SK-N-SH treated with all-trans-retinoic acid at 6 μM for 48 hours (cell line): ENCODE measurements around the gene SLC22A16.
"Not testable (repeated sequence)": the region's sequence is repeated elsewhere in the genome, so short reads cannot be mapped to it uniquely, and the experiment has no call there.

ENCODE experiments used
- ATAC-seq: fragments of 200-7000 bp; cut with Tn5 transposase; 3 replicates; pipeline ENCODE4 v1.9.1; 2020; ENCODE audit warnings: mild to moderate bottlenecking, moderate library complexity
- ARNTL ChIP-seq: fragments of 450-650 bp; formaldehyde crosslinking; IDR thresholded peaks from 2 replicates; pipeline ENCODE4 v1.5.0; 2020; ENCODE audit warnings: low read depth, mild to moderate bottlenecking, moderate library complexity, borderline replicate concordance
- BACH2 ChIP-seq: fragments of 250-450 bp; sonication (Bioruptor Pico); IDR thresholded peaks from 2 replicates; pipeline ENCODE4 v1.9.0; 2021; ENCODE audit warnings: mild to moderate bottlenecking, borderline replicate concordance
- CSDC2 ChIP-seq: fragments of 250-450 bp; sonication (Bioruptor Pico); IDR thresholded peaks from 2 replicates; pipeline ENCODE4 v1.5.0; 2020; ENCODE audit warnings: mild to moderate bottlenecking, moderate library complexity
- GLIS3 ChIP-seq: fragments of 250-450 bp; sonication (Bioruptor Pico); IDR thresholded peaks from 2 replicates; pipeline ENCODE4 v1.5.0; 2020; ENCODE audit warnings: mild to moderate bottlenecking, moderate library complexity
- ISL1 ChIP-seq: fragments of 250-450 bp; sonication (Bioruptor Pico); IDR thresholded peaks from 2 replicates; pipeline ENCODE4 v2.1.2; 2022; ENCODE audit warnings: mild to moderate bottlenecking, moderate library complexity
- OSR1 ChIP-seq: fragments of 250-450 bp; sonication (Bioruptor Pico); IDR thresholded peaks from 2 replicates; pipeline ENCODE4 v1.8.0; 2022; ENCODE audit warnings: moderate library complexity, mild to moderate bottlenecking, inconsistent platforms
- PPARA ChIP-seq: fragments of 250-450 bp; sonication (Bioruptor Pico); IDR thresholded peaks from 2 replicates; pipeline ENCODE4 v1.5.0; 2020; ENCODE audit warnings: mild to moderate bottlenecking, borderline replicate concordance
- RARB ChIP-seq: fragments of 250-450 bp; sonication (Bioruptor Pico); IDR thresholded peaks from 2 replicates; pipeline ENCODE4 v1.8.0; 2021; ENCODE audit warnings: mild to moderate bottlenecking, moderate library complexity
- SNAI2 ChIP-seq: fragments of 250-450 bp; sonication (Bioruptor Pico); IDR thresholded peaks from 2 replicates; pipeline ENCODE4 v1.5.0; 2020; ENCODE audit warnings: mild to moderate bottlenecking, moderate library complexity
- TCF4 ChIP-seq: fragments of 250-450 bp; sonication (Bioruptor Pico); IDR thresholded peaks from 2 replicates; pipeline ENCODE4 v1.8.0; 2021; ENCODE audit warnings: mild to moderate bottlenecking, moderate library complexity, borderline replicate concordance
- TOX ChIP-seq: fragments of 250-450 bp; sonication (Bioruptor Pico); IDR thresholded peaks from 2 replicates; pipeline ENCODE4 v1.8.0; 2021; ENCODE audit warnings: mild to moderate bottlenecking, moderate library complexity, borderline replicate concordance
- ZC3H10 ChIP-seq: fragments of 250-450 bp; sonication (Bioruptor Pico); IDR thresholded peaks from 2 replicates; pipeline ENCODE4 v1.5.1; 2021; ENCODE audit warnings: mild to moderate bottlenecking, moderate library complexity
- ZFP3 ChIP-seq: fragments of 250-450 bp; sonication (Bioruptor Pico); IDR thresholded peaks from 2 replicates; pipeline ENCODE4 v1.5.0; 2020; ENCODE audit warnings: mild to moderate bottlenecking, moderate library complexity
- ZFP30 ChIP-seq: fragments of 450-650 bp; formaldehyde crosslinking; IDR thresholded peaks from 2 replicates; pipeline ENCODE4 v1.5.0; 2022; ENCODE audit warnings: mild to moderate bottlenecking, moderate library complexity
- ZNF565 ChIP-seq: fragments of 450-650 bp; formaldehyde crosslinking; conservative IDR thresholded peaks from 2 replicates; pipeline ENCODE4 v1.5.0; 2020; ENCODE audit warnings: low read depth, mild to moderate bottlenecking, moderate library complexity
- ZNF8 ChIP-seq: fragments of 450-650 bp; formaldehyde crosslinking; IDR thresholded peaks from 2 replicates; pipeline ENCODE4 v1.5.0; 2020; ENCODE audit warnings: mild to moderate bottlenecking, moderate library complexity
- TF ChIP-seq, protein P1 (sequence below): fragments of 250-450 bp; sonication (Bioruptor Pico); IDR thresholded peaks from 2 replicates; pipeline ENCODE4 v1.8.0; 2020; ENCODE audit warnings: mild to moderate bottlenecking, moderate library complexity, borderline replicate concordance
- TF ChIP-seq, protein P2 (sequence below): fragments of 250-450 bp; sonication (Bioruptor Pico); IDR thresholded peaks from 2 replicates; pipeline ENCODE4 v1.5.1; 2021; ENCODE audit warnings: mild to moderate bottlenecking, moderate library complexity
- TF ChIP-seq, protein P3 (sequence below): fragments of 250-450 bp; sonication (Bioruptor Pico); IDR thresholded peaks from 2 replicates; pipeline ENCODE4 v1.5.0; 2020; ENCODE audit warnings: mild to moderate bottlenecking, moderate library complexity
- TF ChIP-seq, protein P4 (sequence below): fragments of 250-450 bp; sonication (Bioruptor Pico); IDR thresholded peaks from 2 replicates; pipeline ENCODE4 v1.8.0; 2021; ENCODE audit warnings: low read depth, mild to moderate bottlenecking, moderate library complexity, borderline replicate concordance
- TF ChIP-seq, protein P5 (sequence below): fragments of 250-450 bp; sonication (Bioruptor Pico); IDR thresholded peaks from 2 replicates; pipeline ENCODE4 v1.5.1; 2020; ENCODE audit warnings: low read depth, mild to moderate bottlenecking, moderate library complexity

SLC22A16 gene

DNA sequence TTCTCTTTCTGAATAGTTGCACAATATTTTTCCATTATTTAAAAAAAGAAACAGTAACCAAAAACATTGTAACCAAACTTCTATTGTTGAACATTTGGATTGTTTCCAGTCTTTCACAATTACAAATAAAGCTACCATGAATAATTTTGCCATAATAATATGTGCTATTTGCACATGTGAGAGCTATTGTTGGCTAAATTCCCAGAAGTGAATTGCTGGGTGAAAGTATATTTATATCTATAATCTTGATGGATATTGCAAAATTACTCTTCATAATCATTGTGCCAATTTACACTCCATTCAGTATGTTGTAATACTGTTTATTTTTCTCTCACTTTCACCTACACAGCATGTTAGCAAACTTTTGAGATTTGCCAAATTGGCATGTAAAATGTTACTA, 36.6 kb upstream of the SLC22A16 start:
- ATAC-seq: no peak
- TF ChIP-seq OSR1 (CRISPR knock-in tag) (no peak), ISL1 (peak; percentile 77)

DNA sequence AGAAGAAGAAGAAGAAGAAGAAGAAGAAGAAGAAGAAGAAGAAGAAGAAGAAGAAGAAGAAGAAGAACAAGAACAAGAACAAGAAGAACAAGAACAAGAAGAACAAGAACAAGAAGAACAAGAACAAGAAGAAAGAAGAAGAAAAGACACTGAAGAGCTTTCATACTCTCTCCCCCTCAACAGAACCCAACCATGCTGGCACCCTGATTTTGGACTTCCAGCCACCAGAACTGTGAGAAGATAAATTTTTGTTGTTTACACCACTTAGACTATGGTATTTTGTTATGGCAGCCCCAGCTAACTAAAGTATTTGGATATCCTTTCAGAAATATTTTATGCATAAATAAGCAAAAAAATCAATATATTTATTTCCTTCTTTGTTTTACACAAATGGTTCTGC, 36.1 kb upstream of the SLC22A16 start:
- ATAC-seq: not testable (repeated sequence)

DNA sequence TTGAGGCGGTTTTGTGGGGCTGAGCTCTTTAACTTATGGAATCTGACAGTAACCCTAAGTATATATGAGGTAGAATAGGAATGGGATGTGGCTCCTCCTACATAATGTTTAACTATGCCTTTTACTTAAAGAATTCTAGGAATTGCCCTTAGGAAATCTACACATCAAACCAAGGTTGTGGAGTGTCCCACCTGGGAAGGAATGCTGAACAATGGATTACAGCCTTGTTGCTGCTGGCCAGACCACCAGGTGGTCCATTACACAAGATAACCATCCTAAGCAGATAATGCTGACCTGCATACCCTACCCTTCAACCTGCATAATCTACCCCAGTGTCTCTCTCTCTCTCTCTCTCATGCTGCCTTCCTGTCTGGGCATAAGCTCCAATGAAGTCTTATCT, 35.0 kb upstream of the SLC22A16 start:
- no peak for ATAC-seq
- TF ChIP-seq ZFP30 (no peak), TOX (CRISPR knock-in tag) (no peak), BACH2 (CRISPR knock-in tag) (no peak), ISL1 (no peak), TCF4 (CRISPR knock-in tag) (no peak), CSDC2 (CRISPR knock-in tag) (no peak), SNAI2 (CRISPR knock-in tag) (no peak), OSR1 (CRISPR knock-in tag) (no peak), ARNTL (CRISPR knock-in tag) (no peak), ZNF8 (CRISPR knock-in tag) (no peak), GLIS3 (CRISPR knock-in tag) (no peak)
- TF ChIP-seq, protein P1, sequence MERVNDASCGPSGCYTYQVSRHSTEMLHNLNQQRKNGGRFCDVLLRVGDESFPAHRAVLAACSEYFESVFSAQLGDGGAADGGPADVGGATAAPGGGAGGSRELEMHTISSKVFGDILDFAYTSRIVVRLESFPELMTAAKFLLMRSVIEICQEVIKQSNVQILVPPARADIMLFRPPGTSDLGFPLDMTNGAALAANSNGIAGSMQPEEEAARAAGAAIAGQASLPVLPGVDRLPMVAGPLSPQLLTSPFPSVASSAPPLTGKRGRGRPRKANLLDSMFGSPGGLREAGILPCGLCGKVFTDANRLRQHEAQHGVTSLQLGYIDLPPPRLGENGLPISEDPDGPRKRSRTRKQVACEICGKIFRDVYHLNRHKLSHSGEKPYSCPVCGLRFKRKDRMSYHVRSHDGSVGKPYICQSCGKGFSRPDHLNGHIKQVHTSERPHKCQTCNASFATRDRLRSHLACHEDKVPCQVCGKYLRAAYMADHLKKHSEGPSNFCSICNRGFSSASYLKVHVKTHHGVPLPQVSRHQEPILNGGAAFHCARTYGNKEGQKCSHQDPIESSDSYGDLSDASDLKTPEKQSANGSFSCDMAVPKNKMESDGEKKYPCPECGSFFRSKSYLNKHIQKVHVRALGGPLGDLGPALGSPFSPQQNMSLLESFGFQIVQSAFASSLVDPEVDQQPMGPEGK (CRISPR knock-in tag): no peak
- TF ChIP-seq, protein P2, sequence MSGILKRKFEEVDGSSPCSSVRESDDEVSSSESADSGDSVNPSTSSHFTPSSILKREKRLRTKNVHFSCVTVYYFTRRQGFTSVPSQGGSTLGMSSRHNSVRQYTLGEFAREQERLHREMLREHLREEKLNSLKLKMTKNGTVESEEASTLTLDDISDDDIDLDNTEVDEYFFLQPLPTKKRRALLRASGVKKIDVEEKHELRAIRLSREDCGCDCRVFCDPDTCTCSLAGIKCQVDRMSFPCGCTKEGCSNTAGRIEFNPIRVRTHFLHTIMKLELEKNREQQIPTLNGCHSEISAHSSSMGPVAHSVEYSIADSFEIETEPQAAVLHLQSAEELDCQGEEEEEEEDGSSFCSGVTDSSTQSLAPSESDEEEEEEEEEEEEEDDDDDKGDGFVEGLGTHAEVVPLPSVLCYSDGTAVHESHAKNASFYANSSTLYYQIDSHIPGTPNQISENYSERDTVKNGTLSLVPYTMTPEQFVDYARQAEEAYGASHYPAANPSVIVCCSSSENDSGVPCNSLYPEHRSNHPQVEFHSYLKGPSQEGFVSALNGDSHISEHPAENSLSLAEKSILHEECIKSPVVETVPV: no peak
- TF ChIP-seq, protein P3, sequence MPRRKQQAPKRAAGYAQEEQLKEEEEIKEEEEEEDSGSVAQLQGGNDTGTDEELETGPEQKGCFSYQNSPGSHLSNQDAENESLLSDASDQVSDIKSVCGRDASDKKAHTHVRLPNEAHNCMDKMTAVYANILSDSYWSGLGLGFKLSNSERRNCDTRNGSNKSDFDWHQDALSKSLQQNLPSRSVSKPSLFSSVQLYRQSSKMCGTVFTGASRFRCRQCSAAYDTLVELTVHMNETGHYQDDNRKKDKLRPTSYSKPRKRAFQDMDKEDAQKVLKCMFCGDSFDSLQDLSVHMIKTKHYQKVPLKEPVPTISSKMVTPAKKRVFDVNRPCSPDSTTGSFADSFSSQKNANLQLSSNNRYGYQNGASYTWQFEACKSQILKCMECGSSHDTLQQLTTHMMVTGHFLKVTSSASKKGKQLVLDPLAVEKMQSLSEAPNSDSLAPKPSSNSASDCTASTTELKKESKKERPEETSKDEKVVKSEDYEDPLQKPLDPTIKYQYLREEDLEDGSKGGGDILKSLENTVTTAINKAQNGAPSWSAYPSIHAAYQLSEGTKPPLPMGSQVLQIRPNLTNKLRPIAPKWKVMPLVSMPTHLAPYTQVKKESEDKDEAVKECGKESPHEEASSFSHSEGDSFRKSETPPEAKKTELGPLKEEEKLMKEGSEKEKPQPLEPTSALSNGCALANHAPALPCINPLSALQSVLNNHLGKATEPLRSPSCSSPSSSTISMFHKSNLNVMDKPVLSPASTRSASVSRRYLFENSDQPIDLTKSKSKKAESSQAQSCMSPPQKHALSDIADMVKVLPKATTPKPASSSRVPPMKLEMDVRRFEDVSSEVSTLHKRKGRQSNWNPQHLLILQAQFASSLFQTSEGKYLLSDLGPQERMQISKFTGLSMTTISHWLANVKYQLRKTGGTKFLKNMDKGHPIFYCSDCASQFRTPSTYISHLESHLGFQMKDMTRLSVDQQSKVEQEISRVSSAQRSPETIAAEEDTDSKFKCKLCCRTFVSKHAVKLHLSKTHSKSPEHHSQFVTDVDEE (CRISPR knock-in tag): no peak

DNA sequence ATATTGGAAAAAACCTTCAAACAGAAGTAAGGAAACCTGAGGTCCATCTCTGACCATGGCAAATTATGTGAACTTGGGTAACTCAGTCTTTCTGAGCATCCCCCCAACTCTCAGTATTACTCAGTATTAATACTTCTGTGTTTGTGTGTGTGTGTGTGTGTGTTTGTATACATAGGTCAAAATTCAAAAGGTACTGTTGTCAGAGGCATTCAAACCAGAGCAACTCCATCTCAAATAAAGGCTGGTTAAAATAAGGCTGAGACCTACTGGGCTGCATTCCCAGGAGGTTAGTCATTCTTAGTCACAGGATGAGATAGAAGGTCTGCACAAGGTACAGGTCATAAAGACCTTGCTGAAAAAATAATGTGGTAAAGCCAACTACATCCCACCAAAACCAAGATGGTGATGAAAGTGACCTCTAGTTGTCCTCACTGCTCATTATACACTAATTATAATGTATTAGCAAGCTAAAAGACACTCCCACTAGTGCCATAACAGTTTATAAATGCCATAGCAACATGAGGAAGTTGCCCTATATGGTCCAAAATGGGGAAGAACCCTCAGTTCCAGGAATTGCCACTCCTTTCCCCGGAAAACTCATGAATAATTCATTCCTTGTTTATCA, 33.3 kb upstream of the SLC22A16 start:
- TF ChIP-seq RARB (CRISPR knock-in tag): 0 out of 2 replicates have a peak, but pooled peaks have one; percentile 18
- peak; percentile 58; the same call in 1 of the 2 replicates for TF ChIP-seq ZFP3
- peak; percentile 46; the same call in 1 of the 2 replicates for TF ChIP-seq TOX (CRISPR knock-in tag)
- TF ChIP-seq CSDC2 (CRISPR knock-in tag): 0 out of 2 replicates have a peak, but pooled peaks have one; percentile 52
- TF ChIP-seq ISL1: no peak
- TF ChIP-seq ZNF565 (CRISPR knock-in tag): no peak
- TF ChIP-seq, protein P4, sequence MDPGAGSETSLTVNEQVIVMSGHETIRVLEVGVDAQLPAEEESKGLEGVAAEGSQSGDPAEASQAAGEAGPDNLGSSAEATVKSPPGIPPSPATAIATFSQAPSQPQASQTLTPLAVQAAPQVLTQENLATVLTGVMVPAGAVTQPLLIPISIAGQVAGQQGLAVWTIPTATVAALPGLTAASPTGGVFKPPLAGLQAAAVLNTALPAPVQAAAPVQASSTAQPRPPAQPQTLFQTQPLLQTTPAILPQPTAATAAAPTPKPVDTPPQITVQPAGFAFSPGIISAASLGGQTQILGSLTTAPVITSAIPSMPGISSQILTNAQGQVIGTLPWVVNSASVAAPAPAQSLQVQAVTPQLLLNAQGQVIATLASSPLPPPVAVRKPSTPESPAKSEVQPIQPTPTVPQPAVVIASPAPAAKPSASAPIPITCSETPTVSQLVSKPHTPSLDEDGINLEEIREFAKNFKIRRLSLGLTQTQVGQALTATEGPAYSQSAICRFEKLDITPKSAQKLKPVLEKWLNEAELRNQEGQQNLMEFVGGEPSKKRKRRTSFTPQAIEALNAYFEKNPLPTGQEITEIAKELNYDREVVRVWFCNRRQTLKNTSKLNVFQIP (CRISPR knock-in tag): no peak
- TF ChIP-seq GLIS3 (CRISPR knock-in tag): no peak
- TF ChIP-seq SNAI2 (CRISPR knock-in tag): no peak
- TF ChIP-seq OSR1 (CRISPR knock-in tag): 0 out of 2 replicates have a peak, but pooled peaks have one; percentile 48
- no peak for TF ChIP-seq PPARA (CRISPR knock-in tag)
- no peak for TF ChIP-seq TCF4 (CRISPR knock-in tag)
- TF ChIP-seq, protein P1 (CRISPR knock-in tag): peak; percentile 73
- TF ChIP-seq, protein P5, sequence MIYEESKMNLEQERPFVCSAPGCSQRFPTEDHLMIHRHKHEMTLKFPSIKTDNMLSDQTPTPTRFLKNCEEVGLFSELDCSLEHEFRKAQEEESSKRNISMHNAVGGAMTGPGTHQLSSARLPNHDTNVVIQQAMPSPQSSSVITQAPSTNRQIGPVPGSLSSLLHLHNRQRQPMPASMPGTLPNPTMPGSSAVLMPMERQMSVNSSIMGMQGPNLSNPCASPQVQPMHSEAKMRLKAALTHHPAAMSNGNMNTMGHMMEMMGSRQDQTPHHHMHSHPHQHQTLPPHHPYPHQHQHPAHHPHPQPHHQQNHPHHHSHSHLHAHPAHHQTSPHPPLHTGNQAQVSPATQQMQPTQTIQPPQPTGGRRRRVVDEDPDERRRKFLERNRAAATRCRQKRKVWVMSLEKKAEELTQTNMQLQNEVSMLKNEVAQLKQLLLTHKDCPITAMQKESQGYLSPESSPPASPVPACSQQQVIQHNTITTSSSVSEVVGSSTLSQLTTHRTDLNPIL (CRISPR knock-in tag): 0 out of 2 replicates have a peak, but pooled peaks have one; percentile 32
- TF ChIP-seq ZC3H10 (CRISPR knock-in tag): no peak
- peak; percentile 84 for ATAC-seq

DNA sequence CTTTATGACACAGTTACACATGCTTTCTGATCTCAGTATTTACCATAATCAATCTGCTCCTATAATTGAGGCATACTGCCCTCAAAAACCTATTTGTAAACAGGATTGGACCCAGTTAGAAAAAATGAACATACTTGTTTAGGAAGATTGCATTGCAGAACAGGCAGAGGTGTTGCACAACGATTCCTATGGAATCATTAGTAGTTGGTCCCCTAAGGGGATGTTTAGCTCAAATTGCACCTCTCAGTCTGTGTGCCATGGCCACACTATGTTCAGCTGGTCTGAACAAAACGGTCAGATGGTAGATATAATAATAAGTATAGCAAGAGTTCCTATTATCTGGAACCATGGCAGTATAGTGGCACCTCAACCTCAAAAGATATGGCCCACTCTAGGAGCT, 28.5 kb upstream of the SLC22A16 start:
- ATAC-seq: not testable (repeated sequence)
